Brain microvascular endothelial cell (primary cell): ENCODE data around the gene FMC1.

ENCODE experiments used
- DNase-seq: peaks from one replicate; pipeline ENCODE4 v3.0.0-alpha.2; 2020
- H3K27ac ChIP-seq: fragments of 250-450 bp; sonication (Bioruptor Pico); 2 replicates; pipeline ENCODE4 v1.5.1; 2020; ENCODE audit warnings: mild to moderate bottlenecking, moderate library complexity
- H3K27me3 ChIP-seq: fragments of 250-450 bp; sonication (Bioruptor Pico); replicated peaks from 2 replicates; pipeline ENCODE4 v1.5.1; 2020; ENCODE audit warnings: mild to moderate bottlenecking
- H3K36me3 ChIP-seq: fragments of 250-450 bp; sonication (Bioruptor Pico); replicated peaks from 2 replicates; pipeline ENCODE4 v1.5.1; 2020; ENCODE audit warnings: mild to moderate bottlenecking
- H3K4me3 ChIP-seq: 2 replicates; pipeline ENCODE4 v1.5.1; 2011; ENCODE audit warnings: low read depth, mild to moderate bottlenecking, control low read depth, low read length, moderate library complexity
- in situ Hi-C: cut with HindIII; loops from 2 replicates; pipeline ENCODE4 v1.10.0; 2017; ENCODE audit warnings: low sequenced_read_pairs, low pct_ligation_motif_present
- TF ChIP-seq, protein P1 (sequence below): IDR thresholded peaks from 2 replicates; pipeline ENCODE4 v1.5.1; 2011; ENCODE audit warnings: low read depth, mild to moderate bottlenecking, moderate library complexity, low read length, control low read depth, inconsistent platforms; ENCODE audit errors: missing control alignments

The FMC1 gene, protein sequence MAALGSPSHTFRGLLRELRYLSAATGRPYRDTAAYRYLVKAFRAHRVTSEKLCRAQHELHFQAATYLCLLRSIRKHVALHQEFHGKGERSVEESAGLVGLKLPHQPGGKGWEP

DNA sequence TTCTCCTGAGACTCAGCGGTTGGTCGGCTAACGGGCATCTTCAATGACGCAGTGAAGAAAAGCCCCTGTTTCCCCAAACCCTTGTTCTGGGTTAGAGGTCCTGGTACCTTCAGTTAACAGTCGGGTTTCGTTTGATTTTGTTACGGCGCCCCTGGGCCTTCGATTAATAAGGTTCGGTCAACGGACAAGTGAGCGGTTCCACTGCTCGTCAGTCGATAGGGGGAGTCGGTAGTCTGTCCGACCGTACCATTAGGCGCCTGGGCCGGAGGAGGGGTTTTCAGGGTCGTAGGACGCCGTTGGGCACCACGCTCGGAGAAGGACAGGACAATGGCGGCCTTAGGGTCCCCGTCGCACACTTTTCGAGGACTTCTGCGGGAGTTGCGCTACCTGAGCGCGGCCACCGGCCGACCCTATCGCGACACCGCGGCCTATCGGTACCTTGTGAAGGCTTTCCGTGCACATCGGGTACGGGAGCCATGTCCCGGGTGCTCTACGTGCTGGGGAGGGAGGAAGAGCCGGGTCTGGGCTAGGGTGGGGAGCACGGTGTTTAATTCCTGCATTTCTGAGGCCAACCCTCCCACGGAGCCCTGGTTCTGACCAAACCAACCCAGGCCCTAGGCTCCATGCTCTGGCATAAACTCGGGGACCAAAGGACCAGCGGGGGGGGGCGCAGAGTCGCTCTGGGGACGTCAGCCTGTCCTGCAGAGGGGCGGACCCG is at the start of gene FMC1:
TSS of gene FMC1 (plus strand) at position 280 of the 718 bp plus-strand sequence. CDS start at position 328, 48 bp downstream.
- Histone ChIP-seq H3K27me3 (no peaks in the 10 kb centered on the region), H3K27ac (peak within 1 kb of the TSS; percentile 95), H3K4me3 (peak within 1 kb of the TSS; percentile 94), H3K36me3 (peaks cover 1% of the 10 kb centered on the region)
- in situ Hi-C loops, result no loop called here
- TF ChIP-seq, protein P1, sequence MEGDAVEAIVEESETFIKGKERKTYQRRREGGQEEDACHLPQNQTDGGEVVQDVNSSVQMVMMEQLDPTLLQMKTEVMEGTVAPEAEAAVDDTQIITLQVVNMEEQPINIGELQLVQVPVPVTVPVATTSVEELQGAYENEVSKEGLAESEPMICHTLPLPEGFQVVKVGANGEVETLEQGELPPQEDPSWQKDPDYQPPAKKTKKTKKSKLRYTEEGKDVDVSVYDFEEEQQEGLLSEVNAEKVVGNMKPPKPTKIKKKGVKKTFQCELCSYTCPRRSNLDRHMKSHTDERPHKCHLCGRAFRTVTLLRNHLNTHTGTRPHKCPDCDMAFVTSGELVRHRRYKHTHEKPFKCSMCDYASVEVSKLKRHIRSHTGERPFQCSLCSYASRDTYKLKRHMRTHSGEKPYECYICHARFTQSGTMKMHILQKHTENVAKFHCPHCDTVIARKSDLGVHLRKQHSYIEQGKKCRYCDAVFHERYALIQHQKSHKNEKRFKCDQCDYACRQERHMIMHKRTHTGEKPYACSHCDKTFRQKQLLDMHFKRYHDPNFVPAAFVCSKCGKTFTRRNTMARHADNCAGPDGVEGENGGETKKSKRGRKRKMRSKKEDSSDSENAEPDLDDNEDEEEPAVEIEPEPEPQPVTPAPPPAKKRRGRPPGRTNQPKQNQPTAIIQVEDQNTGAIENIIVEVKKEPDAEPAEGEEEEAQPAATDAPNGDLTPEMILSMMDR, result peak; percentile 49
- peak; percentile 88 for DNase-seq

DNA sequence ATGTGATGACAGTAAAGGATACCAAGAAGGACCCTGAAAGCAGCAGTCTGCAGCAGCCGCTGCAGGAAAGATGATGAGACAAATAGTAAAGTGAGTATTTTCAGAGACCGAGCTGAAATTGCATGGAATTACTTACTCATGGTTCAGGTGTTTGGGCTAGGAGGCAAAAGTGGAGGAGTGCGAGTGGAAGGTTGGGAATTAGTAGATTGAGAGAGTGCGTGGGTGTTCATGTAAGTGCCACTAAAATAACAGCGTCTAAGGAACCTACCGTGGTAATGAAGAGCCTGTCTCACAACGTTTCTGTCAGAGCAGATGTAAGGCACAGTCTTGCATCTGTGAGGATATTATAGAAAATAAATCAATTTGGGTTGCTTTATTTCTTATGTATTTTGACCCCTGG is 48.3 kb upstream of the FMC1 start:
- no peak overlapping the region for H3K4me3 ChIP-seq

DNA sequence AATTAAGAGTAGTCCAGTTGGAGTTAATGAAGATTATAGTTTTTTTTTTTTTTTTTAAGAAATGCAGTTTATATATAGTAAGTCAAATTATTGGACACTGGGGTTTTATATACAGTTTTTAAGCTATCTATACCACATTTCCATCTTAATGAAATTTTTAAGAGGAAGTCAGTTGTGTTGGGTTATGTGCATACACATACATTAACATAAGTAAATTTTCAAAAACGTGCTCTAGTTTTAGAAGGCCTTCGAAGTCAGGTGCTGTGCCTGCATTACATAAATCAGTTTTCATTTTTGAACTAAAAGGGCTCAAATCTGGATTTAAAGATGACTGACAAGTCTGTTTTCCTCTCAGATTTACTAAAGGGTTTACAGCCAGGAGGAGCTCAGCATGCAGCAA is 47.6 kb upstream of the FMC1 start:
- in situ Hi-C loops, result no loop called here
- Histone ChIP-seq H3K4me3 (no peak overlapping the region), H3K36me3 (no peaks in the 10 kb centered on the region), H3K27me3 (no peaks in the 10 kb centered on the region), H3K27ac (no peak overlapping the region)
- TF ChIP-seq, protein P1, result no peak
- no peak for DNase-seq

More for the DNA sequence above, 48.3 kb upstream of the FMC1 start:
- no peak for DNase-seq
- H3K27me3 ChIP-seq, result no peaks in the 10 kb centered on the region
- H3K27ac ChIP-seq, result no peak overlapping the region
- TF ChIP-seq, protein P1, result no peak
- no peaks in the 10 kb centered on the region for H3K36me3 ChIP-seq
- in situ Hi-C loops, result no loop called here

DNA sequence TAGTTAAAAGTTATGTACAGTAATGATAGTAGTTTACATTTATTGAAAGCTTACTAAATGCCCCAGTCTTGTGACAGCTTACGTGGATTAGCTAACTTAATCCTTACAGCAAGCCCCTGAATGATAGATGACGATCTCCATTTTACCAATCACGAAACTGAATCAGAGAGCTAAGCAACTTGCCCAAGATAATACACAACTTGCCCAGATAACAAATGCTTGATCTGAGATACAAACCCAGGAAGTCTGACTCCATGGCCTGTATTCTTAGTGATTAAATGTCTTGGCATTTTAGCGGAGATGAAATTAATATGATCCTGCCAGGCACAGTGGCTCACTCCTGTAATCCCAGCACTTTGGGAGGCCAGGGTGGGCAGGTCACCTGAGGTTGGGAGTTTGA is 46.9 kb upstream of the FMC1 start:
- no peak for DNase-seq
- Histone ChIP-seq H3K27me3 (no peaks in the 10 kb centered on the region), H3K27ac (no peak overlapping the region), H3K36me3 (no peaks in the 10 kb centered on the region), H3K4me3 (no peak overlapping the region)
- TF ChIP-seq, protein P1, result no peak
- in situ Hi-C loops, result no loop called here

DNA sequence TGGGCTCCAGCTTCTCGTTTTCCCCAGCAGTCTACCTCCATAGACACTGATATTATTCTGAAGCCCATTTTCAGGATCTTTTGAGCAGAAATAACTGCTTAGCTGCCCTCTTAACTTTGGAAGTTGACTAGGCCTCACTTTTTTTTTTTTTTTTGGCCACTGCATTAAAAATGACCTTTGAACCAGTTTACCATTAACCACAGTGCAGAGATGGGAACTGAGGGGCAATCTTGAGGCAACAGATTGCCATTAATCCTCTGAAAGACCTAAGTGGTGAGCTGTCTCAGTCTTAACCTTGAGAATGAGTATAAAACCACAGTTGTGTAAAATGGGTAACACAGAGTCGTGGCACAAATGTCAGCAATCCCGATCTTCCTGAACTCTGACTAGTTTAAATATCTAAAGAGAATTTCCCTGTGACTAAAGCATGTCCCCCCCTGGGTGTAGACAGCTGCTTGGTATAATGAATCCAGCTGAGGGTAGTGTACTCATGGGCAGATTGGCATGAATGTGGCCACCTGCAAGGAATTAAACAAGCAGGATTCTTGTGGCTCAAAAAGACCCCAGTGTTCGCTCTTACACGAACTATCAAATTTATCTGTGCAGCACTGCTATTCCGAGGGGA is 46.1 kb upstream of the FMC1 start:
- TF ChIP-seq, protein P1, result no peak
- Histone ChIP-seq H3K27me3 (no peaks in the 10 kb centered on the region), H3K4me3 (no peak overlapping the region), H3K27ac (no peak overlapping the region), H3K36me3 (no peaks in the 10 kb centered on the region)
- in situ Hi-C loops, result no loop called here
- DNase-seq, result no peak
